ENCODE measurements around the gene HELQ. TPM values are rescaled to one million over a fixed set of nuclear protein-coding genes. Genes with fewer than 3 reads are reported as not detected.

The HELQ gene
- total and polyA plus RNA-seq, 2 of the 4 experiments (the other 2 are of a cell fraction): 8.8 to 9.1 TPM

- H2AFZ ChIP-seq (replicated peaks; ENCODE audit: low read length, poor library complexity): no peak overlapping the region
These were observed 67.9 kb downstream of the HELQ start for GRCh38 chr4:83387476-83388312.

More at GRCh38 chr4:83387476-83388312, 67.9 kb downstream of the HELQ start:
- H3K79me1 ChIP-seq (ENCODE audit: low read depth in 1 of 2, low read length in 2 of 2): no peaks in the 10 kb centered on the region
- no peak overlapping the region for H4K5ac ChIP-seq (ENCODE audit: low read depth, low read length)
- no TSS peak for BruUV-seq (replicated peaks)
- no peak overlapping the region for H3K4me2 ChIP-seq (ENCODE audit: low read depth, low read length)
- CTCF ChIA-PET: no interaction called here
- no peaks in the 10 kb centered on the region for H3K36me3 ChIP-seq (ENCODE audit: control insufficient read depth, insufficient read depth, low read length)
- no peak overlapping the region for H2BK5ac ChIP-seq (ENCODE audit: low read depth, low read length, poor library complexity, severe bottlenecking)
- no CpG with 5 or more reads among the region's 3 CpGs for WGBS, 2 experiments (ENCODE audit: extremely low coverage in 2 of 2, insufficient read length in 1 of 2)
- no peak overlapping the region for H3K23ac ChIP-seq (ENCODE audit: low read depth, low read length)
- intact Hi-C loops (cut with micrococcal nuclease): no loop called here
- H3K4ac ChIP-seq (ENCODE audit: low read depth, low read length): no peak overlapping the region
- H3K14ac ChIP-seq (replicated peaks; ENCODE audit: low read depth, low read length): no peak overlapping the region
- no peaks in the 10 kb centered on the region for H4K20me1 ChIP-seq (ENCODE audit: insufficient read depth, low read length)
- H2BK120ac ChIP-seq (ENCODE audit: low read depth, low read length): no peak overlapping the region
- no peak overlapping the region for H2BK20ac ChIP-seq (ENCODE audit: low read depth, low read length)
- dilution Hi-C loops (cut with HindIII; ENCODE audit: low sequenced_read_pairs, unreplicated experiment): no loop called here
- no peak overlapping the region for H2AK5ac ChIP-seq (ENCODE audit: low read depth, low read length)
- ATAC-seq (ENCODE audit: low read depth): no peak
- DNase-seq: no peak
- H2BK15ac ChIP-seq (ENCODE audit: low read depth, low read length): no peak overlapping the region
- no peaks in the 10 kb centered on the region for H3K9me3 ChIP-seq (ENCODE audit: control insufficient read depth, insufficient read depth, low read length)
- no peak overlapping the region for H3K18ac ChIP-seq (ENCODE audit: low read depth, low read length)
- H4K91ac ChIP-seq (ENCODE audit: insufficient read depth, low read depth, low read length): no peak overlapping the region
- H3K9ac ChIP-seq (ENCODE audit: low read depth, low read length): no peak overlapping the region
- POLR2A ChIA-PET (ENCODE audit: unreplicated experiment): no interaction called here
- H3K4me1 ChIP-seq (ENCODE audit: control insufficient read depth, insufficient read depth, low read length): no peaks in the 10 kb centered on the region
- in situ Hi-C loops (cut with MboI; ENCODE audit: low sequenced_read_pairs): no loop called here
- no peak overlapping the region for H3K56ac ChIP-seq (ENCODE audit: extremely low read depth, insufficient read depth, low read length)
- H2AK9ac ChIP-seq (replicated peaks; ENCODE audit: low read depth, low read length, poor library complexity): no peak overlapping the region
- no peak for TF ChIP-seq MXI1 (IDR thresholded peaks at IDR 0.05; ENCODE audit: borderline replicate concordance, low read depth, low read length)
- TF ChIP-seq, protein P1, sequence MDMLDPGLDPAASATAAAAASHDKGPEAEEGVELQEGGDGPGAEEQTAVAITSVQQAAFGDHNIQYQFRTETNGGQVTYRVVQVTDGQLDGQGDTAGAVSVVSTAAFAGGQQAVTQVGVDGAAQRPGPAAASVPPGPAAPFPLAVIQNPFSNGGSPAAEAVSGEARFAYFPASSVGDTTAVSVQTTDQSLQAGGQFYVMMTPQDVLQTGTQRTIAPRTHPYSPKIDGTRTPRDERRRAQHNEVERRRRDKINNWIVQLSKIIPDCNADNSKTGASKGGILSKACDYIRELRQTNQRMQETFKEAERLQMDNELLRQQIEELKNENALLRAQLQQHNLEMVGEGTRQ (IDR thresholded peaks at IDR 0.05; ENCODE audit: low read depth, low read length): no peak
- no peak for TF ChIP-seq RAD21 (IDR thresholded peaks at IDR 0.05; ENCODE audit: low read length)
- TF ChIP-seq MAZ (IDR thresholded peaks at IDR 0.05; ENCODE audit: borderline replicate concordance, low read depth, low read length): no peak
- no peak overlapping the region for H3K27ac ChIP-seq (ENCODE audit: insufficient read depth, low read length)
- no peak overlapping the region for H3K4me3 ChIP-seq (ENCODE audit: insufficient read depth, low read depth, low read length)
- peaks cover 15% of the 10 kb centered on the region; the same call in 1 of the 2 replicates for H3K27me3 ChIP-seq (ENCODE audit: control insufficient read depth, insufficient read depth, low read length)
- H3K9me1 ChIP-seq (ENCODE audit: insufficient read depth, low read length): no peaks in the 10 kb centered on the region
- no peak overlapping the region for H4K8ac ChIP-seq (ENCODE audit: low read depth in 2 of 2, low read length in 2 of 2)

All from IMR-90 (cell line).